ENCODE data around the gene ATP2A2.

The ATP2A2 gene

GRCh38 chr12:110262442-110263388 is 18.3 kb upstream of the ATP2A2 start:
- no peak for DNase-seq

DNA sequence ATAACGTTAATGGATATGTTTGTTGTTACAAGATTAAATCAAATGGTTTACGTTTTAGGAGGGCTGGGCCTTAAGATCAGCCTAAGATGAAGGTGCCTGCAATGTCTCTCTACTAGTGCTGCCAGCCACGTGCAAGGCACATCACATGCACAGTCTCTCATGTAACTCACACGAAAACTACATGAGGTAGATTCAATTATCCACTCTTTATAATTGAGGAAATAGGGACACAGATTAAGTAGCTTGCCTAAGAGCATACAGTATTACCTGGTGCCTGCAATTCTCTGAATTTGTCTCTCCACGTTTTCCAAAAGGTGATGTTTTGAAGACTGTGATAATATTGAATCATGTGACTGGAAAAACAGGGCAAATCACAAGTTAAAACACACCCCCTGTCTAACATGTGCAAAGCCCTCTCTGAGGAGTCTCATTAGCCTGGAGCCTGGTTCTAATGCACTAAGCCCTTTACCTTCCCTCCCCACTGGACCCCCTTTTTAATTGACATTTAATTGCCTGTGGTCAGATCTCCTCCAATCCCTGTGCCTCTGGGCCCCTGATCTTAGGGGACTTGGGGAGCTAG is 14.6 kb upstream of the ATP2A2 start:
- DNase-seq: no peak

DNA sequence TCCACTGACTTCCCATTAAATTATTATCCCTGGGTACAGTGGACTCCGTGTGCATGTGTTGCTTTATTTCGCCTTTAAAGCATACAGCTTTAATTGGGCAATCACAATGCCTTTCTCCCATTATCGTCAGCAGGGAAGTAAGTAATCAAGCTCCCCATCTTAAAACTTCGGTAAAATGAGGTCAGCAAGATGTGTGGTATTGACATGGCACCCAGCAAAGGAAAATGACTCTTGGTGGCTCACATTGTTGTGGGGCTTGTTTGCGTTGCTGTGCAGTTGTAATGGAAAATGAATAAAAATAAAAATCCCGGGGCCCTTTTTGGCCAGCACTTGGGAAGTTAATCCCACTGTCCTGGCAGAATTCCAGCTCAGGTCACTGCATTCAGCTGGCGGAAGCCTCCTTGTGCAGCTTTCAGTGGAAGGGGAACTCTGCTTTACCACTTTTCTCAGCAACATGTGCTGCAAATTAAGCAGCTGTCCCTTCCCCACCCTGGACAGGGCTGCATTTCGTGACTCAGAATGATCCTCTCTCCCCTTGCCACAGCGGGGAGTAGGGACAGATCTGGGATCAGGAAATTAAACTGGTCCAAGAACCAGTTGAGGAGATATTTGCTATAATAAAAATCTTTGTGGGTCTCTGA is 13.9 kb upstream of the ATP2A2 start:
- DNase-seq: peak; percentile 78

GRCh38 chr12:110269622-110270124 is 11.4 kb upstream of the ATP2A2 start:
- DNase-seq: peak; percentile 83

- peak; percentile 57 for DNase-seq
Observed at GRCh38 chr12:110270125-110270962, 10.7 kb upstream of the ATP2A2 start.

GRCh38 chr12:110271015-110271414 is 10.0 kb upstream of the ATP2A2 start:
- DNase-seq: no peak

DNA sequence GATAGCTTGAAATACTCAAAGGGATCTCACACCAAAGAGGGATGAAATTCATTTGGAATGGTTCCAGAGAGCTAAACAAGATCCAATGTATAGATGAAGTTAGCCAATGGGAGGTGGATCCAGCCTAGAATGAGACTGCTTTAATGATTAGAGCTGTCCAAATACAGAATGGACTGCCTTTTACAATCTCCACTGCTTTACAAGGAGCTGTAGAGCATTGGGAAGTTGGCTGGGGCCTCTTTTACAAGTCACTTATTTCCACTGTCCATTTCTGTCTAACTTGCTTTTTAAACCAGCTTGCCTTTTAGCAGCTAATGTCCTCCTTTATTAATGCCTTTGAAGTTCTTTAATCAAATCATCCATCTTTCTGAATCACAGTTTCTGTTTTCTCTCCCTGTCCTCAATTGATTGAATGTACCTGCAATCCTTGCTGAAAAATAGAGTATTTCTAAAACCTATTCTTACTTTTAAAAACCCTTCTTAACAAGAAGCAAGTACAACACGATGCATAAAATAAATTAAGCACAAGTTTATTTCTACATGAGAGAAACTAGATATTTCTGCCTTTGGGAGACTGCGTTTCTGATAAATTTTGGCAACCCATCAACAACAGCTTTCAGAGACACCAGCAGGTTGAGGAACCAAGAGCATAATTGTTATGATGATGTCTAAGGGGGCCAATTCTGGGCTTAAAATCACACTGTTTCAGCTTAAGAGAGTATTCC is 3.4 kb upstream of the ATP2A2 start:
- DNase-seq: no peak

GRCh38 chr12:110278255-110278536 is 2.9 kb upstream of the ATP2A2 start:
- no peak for DNase-seq

DNA sequence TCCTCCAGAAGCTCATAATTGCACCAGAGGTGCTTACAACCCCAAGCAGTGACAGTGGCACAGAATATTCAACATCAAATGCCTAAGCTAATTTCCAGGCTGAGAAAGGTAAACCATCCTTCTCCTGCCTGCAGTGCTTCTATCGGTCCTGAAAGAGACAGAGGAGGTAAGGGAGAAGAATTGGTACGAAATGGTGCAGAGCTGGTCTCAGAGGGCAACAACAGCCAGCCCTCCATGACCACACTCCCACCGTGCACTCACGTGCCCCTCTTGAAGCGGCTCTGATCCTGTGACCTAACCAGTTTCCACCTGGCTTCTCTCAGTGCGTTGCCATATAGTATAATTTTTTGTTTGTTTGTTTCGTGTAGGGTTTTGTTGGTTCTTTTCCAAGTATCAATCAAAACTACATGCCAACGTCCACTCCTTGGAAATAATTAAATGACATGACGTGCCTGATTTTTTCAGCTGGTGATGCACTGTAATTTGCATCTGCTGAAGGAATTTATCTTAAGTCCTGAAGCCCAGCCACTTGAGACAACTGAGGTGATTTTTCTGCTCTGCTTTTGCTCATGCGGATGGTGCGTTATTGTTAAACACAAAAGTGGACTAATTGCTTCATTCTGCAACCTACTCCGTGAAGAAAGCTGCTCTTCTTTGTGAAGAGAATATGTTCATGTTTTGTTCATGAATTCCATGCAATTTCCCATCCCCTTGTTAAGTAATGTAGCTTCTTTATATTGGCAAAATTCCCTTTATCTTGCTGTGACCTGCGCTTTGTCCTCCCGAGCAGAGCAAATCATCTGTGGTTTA is 1.3 kb upstream of the ATP2A2 start:
- DNase-seq: no peak

DNA sequence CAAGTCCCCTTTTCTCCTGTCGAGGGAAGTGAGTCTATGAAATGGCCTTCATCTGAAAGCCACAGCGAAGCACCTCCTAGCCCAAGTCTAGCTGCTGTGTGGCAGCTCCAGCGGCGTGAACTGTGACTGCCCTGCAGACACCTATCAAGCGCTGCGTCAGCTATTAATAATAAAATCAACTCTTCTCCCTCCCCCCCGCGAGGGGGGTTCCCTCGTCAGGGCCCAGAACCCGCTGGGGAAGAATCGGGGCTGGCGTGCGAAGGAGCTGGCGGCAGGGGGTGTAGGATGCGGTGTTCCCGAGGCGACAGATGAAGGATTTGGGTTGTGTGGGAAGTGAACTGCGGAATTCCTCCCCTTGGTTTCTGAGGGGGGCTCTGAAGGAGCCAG is 662 bp upstream of the ATP2A2 start:
- no peak for DNase-seq

DNA sequence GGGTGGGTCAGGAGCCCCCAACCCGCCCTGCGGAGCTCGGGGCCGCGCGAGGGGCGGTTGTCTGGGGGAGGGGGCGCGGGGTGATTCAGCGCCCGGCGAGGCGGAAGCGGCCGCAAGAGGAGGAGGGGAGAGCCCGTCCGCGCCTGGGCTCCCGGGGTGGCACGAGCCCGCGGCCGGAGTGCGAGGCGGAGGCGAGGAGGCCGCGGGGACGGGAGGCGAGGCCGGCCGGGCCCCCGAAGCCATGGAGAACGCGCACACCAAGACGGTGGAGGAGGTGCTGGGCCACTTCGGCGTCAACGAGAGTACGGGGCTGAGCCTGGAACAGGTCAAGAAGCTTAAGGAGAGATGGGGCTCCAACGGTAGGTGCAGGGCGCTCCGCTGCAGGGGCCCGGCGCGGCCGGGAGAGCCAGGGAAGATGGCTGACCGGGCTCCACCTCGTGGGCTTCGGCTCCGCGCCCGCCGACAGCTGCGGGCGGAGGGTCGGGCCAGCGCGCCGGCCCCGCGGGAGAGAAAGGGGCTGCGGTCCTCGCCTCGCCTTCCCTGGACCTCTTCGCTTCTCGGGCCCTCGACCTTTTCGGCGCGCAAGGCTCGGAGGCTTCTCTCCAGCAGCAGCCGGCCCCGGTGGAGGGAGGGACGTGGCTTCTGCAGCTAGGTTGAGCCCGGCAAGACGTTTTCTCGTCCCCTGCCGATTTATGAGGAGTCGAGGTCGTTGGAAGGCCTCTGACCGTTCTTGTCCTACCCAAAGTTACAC is 677 bp downstream of the ATP2A2 start:
- DNase-seq: peak; percentile 59

GRCh38 chr12:110282300-110282860 is 1.3 kb downstream of the ATP2A2 start:
- DNase-seq: peak; percentile 64

- no peak for DNase-seq
Observed at GRCh38 chr12:110282956-110283817, 2.1 kb downstream of the ATP2A2 start.

DNA sequence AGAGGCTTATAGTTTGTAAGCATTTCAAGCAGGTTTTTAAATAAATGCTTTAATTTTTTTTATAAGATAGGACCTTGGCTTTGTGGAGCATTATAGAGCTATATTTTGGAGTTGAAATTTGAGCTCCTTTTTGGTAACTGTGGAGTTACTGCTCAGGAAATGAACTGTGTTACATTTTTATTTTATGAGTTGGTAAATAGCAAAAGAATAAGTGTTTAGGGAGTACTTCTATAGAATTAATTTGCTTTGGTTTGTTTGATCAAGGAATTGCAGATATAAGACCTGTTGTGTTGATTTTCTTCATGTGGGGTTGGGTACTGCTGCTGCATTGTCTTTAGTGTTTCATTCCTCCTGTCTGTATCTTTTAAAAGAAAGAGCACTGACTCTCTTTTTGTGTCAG is 3.5 kb downstream of the ATP2A2 start:
- no peak for DNase-seq

GRCh38 chr12:110286623-110287022 is 5.6 kb downstream of the ATP2A2 start:
- DNase-seq: peak; percentile 40

GRCh38 chr12:110287986-110288385 is 6.9 kb downstream of the ATP2A2 start:
- no peak for DNase-seq

DNA sequence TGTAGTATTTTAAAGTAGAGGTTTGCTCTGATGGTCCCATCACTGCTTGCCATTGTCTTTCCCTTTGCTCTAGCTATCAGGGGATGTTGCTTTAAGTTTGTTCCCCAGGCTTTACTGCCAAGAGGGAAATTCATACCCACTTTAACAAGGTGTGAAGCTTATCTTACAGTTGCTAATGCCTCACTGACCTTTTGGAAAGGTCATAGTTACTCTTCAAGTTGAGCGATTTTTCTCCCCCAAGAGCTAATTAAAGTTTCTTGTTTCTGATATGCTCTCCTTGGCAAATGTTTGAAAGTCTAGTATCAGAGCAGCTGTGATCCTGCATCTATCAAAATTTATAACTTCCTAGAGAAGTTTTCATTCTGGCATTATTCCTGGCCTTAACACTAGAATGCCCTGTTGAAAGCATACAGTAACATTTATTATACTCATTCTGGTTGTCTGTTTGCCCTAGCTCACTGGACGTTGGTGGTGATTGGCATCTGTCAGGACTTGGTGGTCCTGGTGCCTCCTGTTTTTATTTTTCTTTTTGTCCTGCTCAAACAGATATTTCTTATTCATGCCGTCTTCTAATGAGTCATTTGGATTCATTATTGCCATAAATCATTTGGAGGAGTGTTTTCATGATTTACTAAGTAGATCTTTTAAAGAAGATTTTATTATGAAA is 8.1 kb downstream of the ATP2A2 start:
- DNase-seq: no peak

- no peak for DNase-seq
Observed at GRCh38 chr12:110289711-110290078, 8.6 kb downstream of the ATP2A2 start.

Data from EL (cell line).